ENCODE data around the gene SMIM33. TPM values are rescaled to one million over a fixed set of nuclear protein-coding genes. Genes with fewer than 3 reads are reported as not detected.
"Not testable (repeated sequence)": the region's sequence is repeated elsewhere in the genome, so short reads cannot be mapped to it uniquely, and the experiment has no call there.

The SMIM33 gene
- total and polyA plus RNA-seq, 9 of the 15 experiments (the other 6 are each of a cell fraction or from before 2014, with no cell fraction given), result not detected

GRCh38 chr5:139478657-139479423 lies 8.0 kb downstream of the SMIM33 start (continued):
- TF ChIP-seq ZBTB11 (CRISPR knock-in tag; IDR thresholded peaks at IDR 0.05), result peak in 1 of 3 experiments; percentile 64; a peak in 2 of 6 replicates
- peak; percentile 54; the same call in 1 of the 2 replicates for TF ChIP-seq ZBTB9 (CRISPR knock-in tag; IDR thresholded peaks at IDR 0.05)
- peak in 1 of 2 experiments; percentile 56 for TF ChIP-seq AFF1 (IDR thresholded peaks at IDR 0.05; ENCODE audit: low read depth in 1 of 2, partially characterized antibody in 2 of 2)
- TF ChIP-seq ETV5 (CRISPR knock-in tag; IDR thresholded peaks at IDR 0.05; ENCODE audit: low read depth), result peak; percentile 77; the same call in 1 of the 2 replicates
- peak; percentile 14; the same call in 1 of the 2 replicates for TF ChIP-seq HDGF (IDR thresholded peaks at IDR 0.05)
- TF ChIP-seq ZNF76 (CRISPR knock-in tag; IDR thresholded peaks at IDR 0.05; ENCODE audit: borderline replicate concordance), result 0 out of 2 replicates have a peak, but pooled peaks have one; percentile 68
- TF ChIP-seq ZBTB2 (IDR thresholded peaks at IDR 0.05), result 0 out of 2 replicates have a peak, but pooled peaks have one; percentile 45
- peak; percentile 86 for TF ChIP-seq ETV1 (tag; conservative IDR thresholded peaks at IDR 0.05; ENCODE audit: low read depth)
- TF ChIP-seq MYC (IDR thresholded peaks at IDR 0.05; ENCODE audit: low read depth, low read length), result 0 out of 2 replicates have a peak, but pooled peaks have one; percentile 27
- TF ChIP-seq MYC (CRISPR knock-in tag; IDR thresholded peaks at IDR 0.05; ENCODE audit: borderline replicate concordance, low read depth), result not testable (repeated sequence)
- TF ChIP-seq YY1 (IDR thresholded peaks at IDR 0.05; ENCODE audit: borderline replicate concordance in 1 of 3, control insufficient read depth in 1 of 3, extremely low read depth in 1 of 3, insufficient read depth in 3 of 3, insufficient read length in 1 of 3, insufficient replicate concordance in 2 of 3, low read depth in 1 of 3, low read length in 2 of 3), result peak in 1 of 3 experiments; percentile 38

Data from K562 (cell line).